Measurements from ENCODE around the gene NT5C.

GRCh38 chr17:75110234-75110937 is 21.2 kb downstream of the NT5C start:
- no peak for TF ChIP-seq CTCF (IDR thresholded peaks at IDR 0.05)
- TF ChIP-seq POLR2AphosphoS5 (IDR thresholded peaks at IDR 0.05): no peak
- no peak for TF ChIP-seq EP300 (IDR thresholded peaks at IDR 0.05; ENCODE audit: low read depth)
- TF ChIP-seq POLR2A (IDR thresholded peaks at IDR 0.05): no peak

Data from transverse colon (tissue), 4 donors.